Common myeloid progenitor, CD34-positive (primary cell): Measurements from ENCODE around the gene TNNI2.

Source experiments
- CTCF ChIA-PET: fragments of 350-600 bp; sonication (Branson Sonifier 250); formaldehyde crosslinking; loops from one replicate; lab custom pipeline; 2021; ENCODE audit warnings: antibody characterized with exemption; lab: Charles Lee
- POLR2A ChIA-PET: fragments of 350-600 bp; sonication (Branson Sonifier 250); formaldehyde crosslinking; loops from one replicate; lab custom pipeline; 2021; ENCODE audit warnings: antibody characterized with exemption; lab: Charles Lee
- DNase-seq, 3 donors: peaks; one replicate each; pipeline versions ENCODE4 v3.0.0 to v3.0.0-alpha.2; 2013
- H3K27ac ChIP-seq, 2 experiments: 1 replicate in 1 of 2; 2 replicates in 1 of 2; pipeline ENCODE4 v1.7.0; 2013; ENCODE audit warnings: inconsistent platforms in 2 of 2, low read length in 2 of 2, mild to moderate bottlenecking in 2 of 2, low read depth in 1 of 2, moderate library complexity in 1 of 2; ENCODE audit not compliant: severe bottlenecking in 2 of 2, insufficient read depth in 1 of 2, poor library complexity in 1 of 2
- H3K27me3 ChIP-seq, 5 experiments: replicated peaks in 2 of 5; 1 replicate in 3 of 5; 2 replicates in 2 of 5; pipeline versions ENCODE4 v1.6.1 to v1.7.0; 2013; ENCODE audit warnings: low read length in 4 of 5, mild to moderate bottlenecking in 2 of 5, moderate library complexity in 2 of 5, inconsistent platforms in 1 of 5; ENCODE audit not compliant: insufficient read depth in 5 of 5, control insufficient read depth in 4 of 5
- H3K36me3 ChIP-seq, 4 experiments: 1 replicate in 2 of 4; 2 replicates in 2 of 4; pipeline versions ENCODE4 v1.6.1 to v1.7.0; 2013; ENCODE audit warnings: low read length in 3 of 4, control low read depth in 1 of 4, mild to moderate bottlenecking in 1 of 4; ENCODE audit not compliant: control insufficient read depth in 4 of 4, insufficient read depth in 4 of 4
- H3K4me1 ChIP-seq, 4 experiments: 1 replicate in 3 of 4; 2 replicates in 1 of 4; pipeline versions ENCODE4 v1.6.1 to v1.7.1; 2013; ENCODE audit warnings: low read length in 3 of 4, mild to moderate bottlenecking in 3 of 4, control low read depth in 1 of 4, inconsistent platforms in 1 of 4, moderate library complexity in 1 of 4; ENCODE audit not compliant: control insufficient read depth in 4 of 4, insufficient read depth in 4 of 4; ENCODE audit errors: control extremely low read depth in 1 of 4
- H3K4me3 ChIP-seq, 7 experiments: 1 replicate in 4 of 7; 2 replicates in 3 of 7; pipeline versions ENCODE4 v1.5.1 to v1.7.0; 2013; ENCODE audit warnings: mild to moderate bottlenecking in 7 of 7, low read length in 6 of 7, moderate library complexity in 6 of 7, inconsistent platforms in 2 of 7, low read depth in 2 of 7, control low read depth in 1 of 7; ENCODE audit not compliant: insufficient read depth in 4 of 7, control insufficient read depth in 1 of 7; ENCODE audit errors: extremely low read depth in 1 of 7
- H3K9me3 ChIP-seq, 5 experiments: 1 replicate in 4 of 5; 2 replicates in 1 of 5; pipeline versions ENCODE4 v1.6.1 to v1.7.1; 2013; ENCODE audit warnings: low read length in 4 of 5, mild to moderate bottlenecking in 2 of 5, inconsistent platforms in 1 of 5, low read depth in 1 of 5, moderate library complexity in 1 of 5; ENCODE audit not compliant: control insufficient read depth in 4 of 5, insufficient read depth in 2 of 5; ENCODE audit errors: control extremely low read depth in 1 of 5
- WGBS: methylation state at CpG from one replicate; pipeline ENCODE4 v1.1.5; 2013; ENCODE audit not compliant: insufficient coverage; 5-methylcytosine and 5-hydroxymethylcytosine counted together

Gene TNNI2

GRCh38 chr11:1878137-1879031, 39.6 kb downstream of the TNNI2 start:
- CTCF ChIA-PET = interaction anchor here (0.7 to 3.0 kb wide), 10 partner anchors 10 to 273 kb away, joined by 3 to 20 read pairs (median 4); partner anchors contain the start of gene PRR33
- POLR2A ChIA-PET = no interaction called here

DNA sequence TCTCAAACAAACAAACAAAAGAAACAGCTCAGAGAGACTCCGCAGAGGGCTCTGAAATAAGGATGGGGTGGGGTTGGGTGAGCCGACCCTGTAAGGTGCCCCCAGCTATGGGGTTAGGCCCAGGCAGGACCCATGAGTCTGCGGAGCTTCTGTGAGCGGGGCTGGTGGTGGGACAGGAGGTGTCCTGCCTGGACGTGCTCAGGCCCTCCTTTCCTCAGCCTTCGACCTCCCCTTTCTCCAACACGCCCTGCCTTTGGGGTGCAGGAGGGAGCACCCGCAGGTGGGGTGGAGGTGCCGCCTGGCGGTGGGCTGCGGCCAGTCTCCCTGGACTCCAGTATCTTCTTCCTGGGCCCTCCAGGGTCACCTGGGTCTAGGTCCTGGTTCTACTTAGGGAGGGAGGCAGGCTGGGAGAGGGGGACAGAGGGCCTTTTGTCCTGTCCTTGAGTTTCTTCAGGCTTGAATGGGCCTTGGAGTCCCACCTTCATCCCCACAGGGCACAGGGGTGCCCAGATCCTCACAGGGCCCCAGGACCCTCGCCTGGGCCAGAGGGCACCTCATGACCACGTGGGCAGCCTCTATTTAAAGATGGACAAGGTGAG, 40.7 kb downstream of the TNNI2 start:
- no peaks in the 10 kb centered on the region for H3K27me3 ChIP-seq
- H3K4me1 ChIP-seq = peaks cover 0 to 68% (median 63%) of the 10 kb centered on the region in 4 experiments
- no peak overlapping the region for H3K4me3 ChIP-seq
- POLR2A ChIA-PET = no interaction called here
- no peaks in the 10 kb centered on the region for H3K9me3 ChIP-seq
- WGBS = 100% methylated on average over 7 of the region's 13 CpGs
- no peak overlapping the region for H3K27ac ChIP-seq
- CTCF ChIA-PET = interaction anchor here (0.7 to 3.0 kb wide), 5 partner anchors 8 to 272 kb away, joined by 3 to 14 read pairs (median 3); no protein-coding TSS in a partner anchor
- peaks cover 0 to 19% (median 13%) of the 10 kb centered on the region in 4 experiments for H3K36me3 ChIP-seq
- no peak for DNase-seq

More at GRCh38 chr11:1878137-1879031, 39.6 kb downstream of the TNNI2 start:
- Histone ChIP-seq H3K9me3 (no peaks in the 10 kb centered on the region), H3K27me3 (no peaks in the 10 kb centered on the region), H3K36me3 (peaks cover 0 to 8% (median 4%) of the 10 kb centered on the region in 4 experiments), H3K4me1 (peaks cover 0 to 67% (median 61%) of the 10 kb centered on the region in 4 experiments), H3K27ac (no peak overlapping the region), H3K4me3 (no peak overlapping the region)
- no peak for DNase-seq
- 96% methylated on average over 25 of the region's 30 CpGs for WGBS

DNA sequence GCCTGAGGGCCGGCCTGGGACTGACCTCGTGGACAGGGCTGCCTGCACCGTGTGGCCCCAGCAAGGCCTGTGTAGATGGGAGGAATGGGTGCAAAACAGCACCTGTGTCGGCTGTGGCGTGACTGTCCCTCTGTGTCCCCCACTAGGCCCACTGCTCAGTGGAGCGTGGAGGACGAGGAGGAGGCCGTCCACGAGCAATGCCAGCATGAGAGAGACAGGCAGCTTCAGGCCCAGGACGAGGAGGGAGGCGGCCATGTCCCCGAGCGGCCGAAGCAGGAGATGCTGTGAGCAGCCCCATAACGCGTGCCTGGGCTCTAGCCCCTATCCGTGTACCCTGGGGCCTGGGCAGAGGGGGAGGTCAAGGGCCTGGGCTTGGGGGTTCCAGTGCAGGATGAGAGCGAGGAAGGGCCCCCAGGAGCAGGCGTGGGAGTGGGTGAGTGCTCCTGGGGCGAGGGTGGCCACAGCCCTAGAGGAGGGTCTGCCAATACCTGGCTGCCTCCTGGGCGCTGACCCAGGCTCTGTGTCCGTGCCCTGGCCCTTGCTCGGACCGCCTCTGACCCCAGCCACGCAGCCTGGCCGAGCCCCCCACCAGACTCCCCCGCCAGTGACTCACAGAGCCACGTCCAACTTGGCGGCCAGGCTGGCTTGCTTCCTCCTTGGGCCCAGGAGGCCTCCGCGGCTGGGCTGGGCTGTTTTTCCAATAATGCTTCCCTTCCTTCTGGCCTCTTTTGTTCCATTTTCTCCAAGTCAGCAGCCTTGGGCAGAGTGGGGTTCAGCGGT, 41.4 kb downstream of the TNNI2 start:
- Histone ChIP-seq H3K36me3 (peaks cover 3 to 26% (median 19%) of the 10 kb centered on the region in 4 experiments), H3K27ac (no peak overlapping the region), H3K4me1 (peaks cover 0 to 68% (median 63%) of the 10 kb centered on the region in 4 experiments), H3K4me3 (no peak overlapping the region), H3K9me3 (peaks cover 0 to 2% (median 0%) of the 10 kb centered on the region in 5 experiments), H3K27me3 (no peaks in the 10 kb centered on the region)
- no peak for DNase-seq
- WGBS = 87% methylated on average over 23 of the region's 32 CpGs
- POLR2A ChIA-PET = no interaction called here
- CTCF ChIA-PET = interaction anchor here (0.7 to 3.2 kb wide), 4 partner anchors 72 to 274 kb away, joined by 3 to 27 read pairs (median 8); no protein-coding TSS in a partner anchor

DNA sequence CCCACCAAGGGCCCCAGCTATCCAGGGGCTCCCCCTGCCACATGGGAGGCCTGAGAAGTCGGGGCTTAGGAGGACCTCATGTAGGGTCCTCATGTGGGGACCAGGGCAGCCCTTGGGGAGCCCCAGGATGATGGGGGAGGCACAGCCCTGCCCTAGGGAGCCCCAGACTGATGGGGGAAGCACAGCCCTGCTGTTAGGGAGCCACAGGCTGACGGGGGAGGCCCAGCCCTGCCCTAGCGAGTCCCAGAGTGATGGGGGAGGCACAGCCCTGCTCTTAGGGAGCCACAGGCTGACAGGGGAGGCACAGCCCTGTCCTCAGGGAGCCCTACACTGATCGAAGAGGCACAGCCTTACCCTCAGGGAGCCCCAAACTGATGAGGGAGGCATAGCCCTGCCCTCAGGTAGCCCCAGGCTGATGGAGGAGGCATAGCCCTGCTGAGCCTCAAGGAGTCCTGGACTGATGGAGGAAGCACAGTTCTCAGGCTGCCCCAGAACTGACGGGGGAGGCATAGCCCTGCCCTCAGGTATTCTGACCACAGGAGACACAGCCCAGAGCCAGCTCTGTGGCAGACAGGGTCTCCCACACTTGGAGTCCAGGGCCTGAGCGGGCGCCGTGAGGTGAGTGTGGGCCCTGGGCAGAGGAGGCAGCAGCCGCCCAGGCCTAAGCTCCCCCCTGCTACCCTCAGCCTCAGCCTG, 42.1 kb downstream of the TNNI2 start:
- ChIA-PET CTCF (interaction anchor here (1.1 to 3.9 kb wide), 11 partner anchors 14 to 273 kb away, joined by 3 to 36 read pairs (median 9); no protein-coding TSS in a partner anchor), POLR2A (interaction anchor here (2.2 kb wide), 1 partner anchor 67 kb away, joined by 11 read pairs; the partner anchor contains the start of gene MRPL23)
- Histone ChIP-seq H3K27ac (no peak overlapping the region), H3K9me3 (peaks cover 0 to 2% (median 0%) of the 10 kb centered on the region in 5 experiments), H3K27me3 (no peaks in the 10 kb centered on the region), H3K36me3 (peaks cover 10 to 34% (median 23%) of the 10 kb centered on the region in 4 experiments), H3K4me3 (no peak overlapping the region), H3K4me1 (peaks cover 0 to 64% (median 59%) of the 10 kb centered on the region in 4 experiments)
- DNase-seq = no peak
- WGBS = 94% methylated on average over 8 of the region's 9 CpGs

GRCh38 chr11:1881442-1882264, 42.9 kb downstream of the TNNI2 start:
- Histone ChIP-seq H3K36me3 (peaks cover 11 to 39% (median 26%) of the 10 kb centered on the region in 4 experiments), H3K4me1 (peaks cover 0 to 56% (median 52%) of the 10 kb centered on the region in 4 experiments), H3K9me3 (peaks cover 0 to 2% (median 0%) of the 10 kb centered on the region in 5 experiments), H3K4me3 (no peak overlapping the region), H3K27me3 (no peaks in the 10 kb centered on the region), H3K27ac (peak overlapping the region in 1 of 2 experiments; percentile 43)
- DNase-seq = peak in 2 of 3 donors; percentile 51 to 62
- POLR2A ChIA-PET = interaction anchor here (0.5 to 2.2 kb wide), 3 partner anchors 14 to 66 kb away, joined by 3 to 11 read pairs (median 4); partner anchors contain the start of gene MRPL23
- CTCF ChIA-PET = interaction anchor here (0.6 to 3.9 kb wide), 32 partner anchors 9 to 274 kb away, joined by 3 to 36 read pairs (median 7); partner anchors contain the start of genes KRTAP5-3, PRR33 and TNNI2
- WGBS = 50% methylated on average over 19 of the region's 43 CpGs
